Measurements from ENCODE around the gene PRKCH.

GRCh38 chr14:61435563-61436337, 114.4 kb downstream of the PRKCH start:
- TF ChIP-seq CTCF (IDR thresholded peaks at IDR 0.05): no peak
- no peak for TF ChIP-seq POLR2AphosphoS5 (IDR thresholded peaks at IDR 0.05; ENCODE audit: low read depth, low read length)
- TF ChIP-seq REST (IDR thresholded peaks at IDR 0.05; ENCODE audit: insufficient read depth in 1 of 2, low read depth in 2 of 2, low read length in 1 of 2): no peak
- TF ChIP-seq TCF7L2 (IDR thresholded peaks at IDR 0.05; ENCODE audit: low read depth, low read length): no peak
- TF ChIP-seq SIN3A (IDR thresholded peaks at IDR 0.05; ENCODE audit: borderline replicate concordance, insufficient read depth, low read depth, low read length): no peak

All from Panc1 (cell line).